Measurements from ENCODE around the gene FHDC1. TPM values are rescaled to one million over a fixed set of nuclear protein-coding genes. Genes with fewer than 3 reads are reported as not detected.

The FHDC1 gene
- total RNA-seq, 1 experiment from 2014 or later: 0.95 TPM

DNA sequence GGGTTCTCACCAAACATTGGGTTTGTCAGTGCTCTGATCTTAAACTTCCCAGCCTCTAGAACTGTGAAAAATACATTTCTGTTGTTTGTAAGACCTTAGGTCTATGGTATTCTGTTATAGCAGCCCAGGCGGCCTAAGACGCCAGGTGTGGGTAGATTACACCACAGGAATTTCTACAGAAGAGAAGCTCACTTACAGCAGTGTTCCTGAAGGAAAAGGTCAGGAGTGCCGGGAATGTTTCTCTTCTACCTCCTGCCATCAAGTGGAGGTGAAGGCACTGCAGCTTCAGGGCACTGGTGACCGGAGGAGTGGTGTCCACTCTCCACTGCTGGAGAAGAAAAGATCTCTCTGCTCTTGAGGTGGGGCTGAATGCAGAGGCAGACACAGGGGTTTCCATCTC lies 45.7 kb downstream of the FHDC1 start:
- H3K4me2 ChIP-seq (ENCODE audit: low read length): no peak overlapping the region
- H3K79me2 ChIP-seq (ENCODE audit: low read length): no peaks in the 10 kb centered on the region
- ATAC-seq (no peak), DNase-seq (no peak)
- no peaks in the 10 kb centered on the region for H3K36me3 ChIP-seq (ENCODE audit: low read depth, low read length)
- no peak overlapping the region for H2AFZ ChIP-seq (ENCODE audit: low read length)
- ChIA-PET POLR2A (ENCODE audit: unreplicated experiment) (no interaction called here), CTCF (no interaction called here)
- TF ChIP-seq EZH2 (IDR thresholded peaks at IDR 0.05; ENCODE audit: low read length, unreplicated experiment) (no peak), EZH2phosphoT487 (IDR thresholded peaks at IDR 0.05; ENCODE audit: borderline replicate concordance, low read length) (no peak)
- TF ChIP-seq, protein P1, sequence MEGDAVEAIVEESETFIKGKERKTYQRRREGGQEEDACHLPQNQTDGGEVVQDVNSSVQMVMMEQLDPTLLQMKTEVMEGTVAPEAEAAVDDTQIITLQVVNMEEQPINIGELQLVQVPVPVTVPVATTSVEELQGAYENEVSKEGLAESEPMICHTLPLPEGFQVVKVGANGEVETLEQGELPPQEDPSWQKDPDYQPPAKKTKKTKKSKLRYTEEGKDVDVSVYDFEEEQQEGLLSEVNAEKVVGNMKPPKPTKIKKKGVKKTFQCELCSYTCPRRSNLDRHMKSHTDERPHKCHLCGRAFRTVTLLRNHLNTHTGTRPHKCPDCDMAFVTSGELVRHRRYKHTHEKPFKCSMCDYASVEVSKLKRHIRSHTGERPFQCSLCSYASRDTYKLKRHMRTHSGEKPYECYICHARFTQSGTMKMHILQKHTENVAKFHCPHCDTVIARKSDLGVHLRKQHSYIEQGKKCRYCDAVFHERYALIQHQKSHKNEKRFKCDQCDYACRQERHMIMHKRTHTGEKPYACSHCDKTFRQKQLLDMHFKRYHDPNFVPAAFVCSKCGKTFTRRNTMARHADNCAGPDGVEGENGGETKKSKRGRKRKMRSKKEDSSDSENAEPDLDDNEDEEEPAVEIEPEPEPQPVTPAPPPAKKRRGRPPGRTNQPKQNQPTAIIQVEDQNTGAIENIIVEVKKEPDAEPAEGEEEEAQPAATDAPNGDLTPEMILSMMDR (conservative IDR thresholded peaks at IDR 0.05; ENCODE audit: low read depth, low read length): no peak
- H3K27ac ChIP-seq (ENCODE audit: low read length): no peak overlapping the region
- peaks cover 17% of the 10 kb centered on the region for H3K4me1 ChIP-seq (ENCODE audit: insufficient read depth, low read length)
- no peaks in the 10 kb centered on the region for H3K9me2 ChIP-seq (replicated peaks; ENCODE audit: low read length)
- no TSS peak for BruUV-seq (replicated peaks)
- no peak overlapping the region for H3K9ac ChIP-seq (ENCODE audit: low read length)
- H3F3A ChIP-seq (ENCODE audit: low read length, unreplicated experiment): no peaks in the 10 kb centered on the region
- intact Hi-C loops (cut with micrococcal nuclease): no loop called here
- no peaks in the 10 kb centered on the region for H4K20me1 ChIP-seq (ENCODE audit: low read length)
- no peaks in the 10 kb centered on the region for H3K27me3 ChIP-seq (ENCODE audit: low read length)
- H3K9me3 ChIP-seq (ENCODE audit: low read length): no peaks in the 10 kb centered on the region
- H3K4me3 ChIP-seq (ENCODE audit: low read length): no peak overlapping the region

DNA sequence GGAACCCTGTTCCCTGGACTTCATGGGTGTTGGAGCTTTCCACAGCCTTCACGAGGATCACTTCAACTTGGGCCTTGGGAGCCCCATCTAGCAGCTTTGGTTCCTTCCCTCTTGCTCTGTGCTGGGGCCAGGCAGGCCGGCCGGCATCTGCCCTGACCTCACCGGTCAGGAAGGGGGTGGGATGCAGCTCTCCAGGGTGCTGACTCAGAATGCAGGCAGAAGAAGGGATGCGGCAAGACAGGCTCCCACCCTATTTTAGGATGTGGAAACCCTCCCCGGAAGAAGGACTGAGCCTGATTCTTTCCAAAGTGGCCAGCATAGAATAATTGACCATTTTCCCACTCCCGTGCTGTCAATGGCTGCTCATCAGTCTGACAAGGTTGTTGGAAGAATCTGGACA lies 47.1 kb downstream of the FHDC1 start:
- H3K27ac ChIP-seq (ENCODE audit: low read length): peak overlapping the region; percentile 77
- H3K9me3 ChIP-seq (ENCODE audit: low read length): no peaks in the 10 kb centered on the region
- no peak for ATAC-seq
- no peak for DNase-seq
- TF ChIP-seq, protein P1 (conservative IDR thresholded peaks at IDR 0.05; ENCODE audit: low read depth, low read length): no peak
- TF ChIP-seq EZH2phosphoT487 (IDR thresholded peaks at IDR 0.05; ENCODE audit: borderline replicate concordance, low read length) (no peak), EZH2 (IDR thresholded peaks at IDR 0.05; ENCODE audit: low read length, unreplicated experiment) (no peak)
- no peaks in the 10 kb centered on the region for H3K9me2 ChIP-seq (replicated peaks; ENCODE audit: low read length)
- H3K27me3 ChIP-seq (ENCODE audit: low read length): no peaks in the 10 kb centered on the region
- no peaks in the 10 kb centered on the region for H3F3A ChIP-seq (ENCODE audit: low read length, unreplicated experiment)
- no peak overlapping the region for H2AFZ ChIP-seq (ENCODE audit: low read length)
- no peaks in the 10 kb centered on the region for H3K79me2 ChIP-seq (ENCODE audit: low read length)
- no TSS peak for BruUV-seq (replicated peaks)
- no peak overlapping the region for H3K9ac ChIP-seq (ENCODE audit: low read length)
- CTCF ChIA-PET: no interaction called here
- POLR2A ChIA-PET (ENCODE audit: unreplicated experiment): no interaction called here
- H3K4me2 ChIP-seq (ENCODE audit: low read length): peak overlapping the region; percentile 70; the same call in 1 of the 2 replicates
- H3K4me1 ChIP-seq (ENCODE audit: insufficient read depth, low read length): peaks cover 17% of the 10 kb centered on the region
- H4K20me1 ChIP-seq (ENCODE audit: low read length): no peaks in the 10 kb centered on the region
- H3K4me3 ChIP-seq (ENCODE audit: low read length): no peak overlapping the region
- no peaks in the 10 kb centered on the region for H3K36me3 ChIP-seq (ENCODE audit: low read depth, low read length)
- intact Hi-C loops (cut with micrococcal nuclease): no loop called here

DNA sequence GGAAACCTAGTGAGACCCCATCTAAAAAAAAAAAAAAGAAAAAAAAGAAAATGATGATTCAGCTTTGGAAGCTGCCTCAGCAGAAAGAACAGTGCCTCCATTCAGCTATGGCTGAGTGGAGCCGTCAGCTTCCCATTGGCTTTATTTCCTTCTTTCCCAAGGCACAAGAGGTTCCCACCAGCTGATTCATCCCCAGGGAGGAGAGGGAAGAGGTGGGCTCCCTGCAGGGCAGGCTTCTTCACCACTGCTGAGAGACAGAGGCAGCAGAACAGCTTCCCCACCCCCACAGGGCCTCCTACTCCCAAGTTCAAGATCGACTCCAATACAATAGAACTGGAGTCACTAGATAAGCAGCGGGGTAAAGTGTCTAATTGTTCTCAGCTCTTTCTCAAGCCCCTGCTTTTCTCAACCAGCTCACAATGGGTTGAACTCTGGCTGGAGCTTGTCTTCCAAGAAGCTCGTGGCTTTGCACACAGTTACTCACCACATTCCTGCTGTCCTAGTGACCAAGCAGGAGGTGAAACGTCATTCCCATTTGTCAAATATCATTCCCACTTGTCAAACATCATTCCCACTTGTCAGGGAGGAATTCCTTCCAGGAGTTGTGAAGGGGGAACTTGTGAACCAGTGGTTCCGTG lies 47.8 kb downstream of the FHDC1 start:
- Histone ChIP-seq H3K4me3 (ENCODE audit: low read length) (no peak overlapping the region), H3K36me3 (ENCODE audit: low read depth, low read length) (no peaks in the 10 kb centered on the region), H2AFZ (ENCODE audit: low read length) (0 out of 2 replicates have a peak overlapping the region, but pooled peaks have one; percentile 17), H3K79me2 (ENCODE audit: low read length) (no peaks in the 10 kb centered on the region), H3F3A (ENCODE audit: low read length, unreplicated experiment) (no peaks in the 10 kb centered on the region), H3K9me2 (replicated peaks; ENCODE audit: low read length) (no peaks in the 10 kb centered on the region), H3K9ac (ENCODE audit: low read length) (no peak overlapping the region), H4K20me1 (ENCODE audit: low read length) (no peaks in the 10 kb centered on the region), H3K27me3 (ENCODE audit: low read length) (no peaks in the 10 kb centered on the region), H3K4me2 (ENCODE audit: low read length) (peak overlapping the region; percentile 70), H3K27ac (ENCODE audit: low read length) (peak overlapping the region; percentile 77), H3K4me1 (ENCODE audit: insufficient read depth, low read length) (peaks cover 17% of the 10 kb centered on the region), H3K9me3 (ENCODE audit: low read length) (no peaks in the 10 kb centered on the region)
- DNase-seq: peak; percentile 77
- ChIA-PET POLR2A (ENCODE audit: unreplicated experiment) (no interaction called here), CTCF (no interaction called here)
- intact Hi-C loops (cut with micrococcal nuclease): no loop called here
- TF ChIP-seq EZH2 (IDR thresholded peaks at IDR 0.05; ENCODE audit: low read length, unreplicated experiment) (no peak), EZH2phosphoT487 (IDR thresholded peaks at IDR 0.05; ENCODE audit: borderline replicate concordance, low read length) (no peak)
- TF ChIP-seq, protein P1 (conservative IDR thresholded peaks at IDR 0.05; ENCODE audit: low read depth, low read length): no peak
- ATAC-seq: peak; percentile 46; the same call in 1 of the 2 replicates
- BruUV-seq (replicated peaks): no TSS peak
